CD14-positive monocyte (primary cell): ENCODE data around the gene CDS2. TPM values are rescaled to one million over a fixed set of nuclear protein-coding genes. Genes with fewer than 3 reads are reported as not detected.

Experiments
- DNase-seq, 3 donors: peaks; one replicate each; pipeline ENCODE4 v3.0.0-alpha.2; 2011 to 2022
- H2AFZ ChIP-seq: 2 replicates; pipeline ENCODE4 v1.6.0; 2012; ENCODE audit warnings: mild to moderate bottlenecking, low read depth, low read length, inconsistent platforms; ENCODE audit not compliant: insufficient read depth, poor library complexity, severe bottlenecking
- H3K27ac ChIP-seq, 2 donors: 1 replicate in 1 of 2; 2 replicates in 1 of 2; pipeline ENCODE4 v1.5.1; 2012 to 2013; ENCODE audit warnings: low read length in 2 of 2, control low read depth in 1 of 2, inconsistent platforms in 1 of 2, low read depth in 1 of 2, mild to moderate bottlenecking in 1 of 2
- H3K27me3 ChIP-seq, 2 donors: one replicate each; pipeline versions ENCODE4 v1.6.0 to v1.6.1; 2011 to 2013; ENCODE audit warnings: low read length in 2 of 2; ENCODE audit not compliant: control insufficient read depth in 2 of 2, insufficient read depth in 2 of 2
- H3K36me3 ChIP-seq, 2 donors: replicated peaks in 1 of 2; 1 replicate in 1 of 2; 2 replicates in 1 of 2; pipeline versions ENCODE4 v1.5.1 to v1.6.1; 2012 to 2013; ENCODE audit warnings: low read length in 2 of 2, control low read depth in 1 of 2, inconsistent platforms in 1 of 2, mild to moderate bottlenecking in 1 of 2; ENCODE audit not compliant: insufficient read depth in 2 of 2, control insufficient read depth in 1 of 2
- H3K4me1 ChIP-seq, 2 donors: 1 replicate in 1 of 2; 2 replicates in 1 of 2; pipeline versions ENCODE4 v1.5.1 to v1.6.1; 2012 to 2013; ENCODE audit warnings: low read length in 2 of 2, control low read depth in 1 of 2, inconsistent platforms in 1 of 2, mild to moderate bottlenecking in 1 of 2, moderate library complexity in 1 of 2; ENCODE audit not compliant: insufficient read depth in 2 of 2, control insufficient read depth in 1 of 2
- H3K4me2 ChIP-seq: replicated peaks from 2 replicates; pipeline ENCODE3; 2012; ENCODE audit warnings: low read length, moderate library complexity, mild to moderate bottlenecking; ENCODE audit not compliant: poor library complexity, severe bottlenecking; ENCODE audit errors: extremely low read depth
- H3K4me3 ChIP-seq, 3 experiments: fragments of 200-600 bp in 1 of 3; sonication (generic) in 1 of 3; replicated peaks in 1 of 3; 1 replicate in 2 of 3; 2 replicates in 1 of 3; pipeline ENCODE4 v1.5.1; 2011 to 2013; ENCODE audit warnings: low read length in 3 of 3, mild to moderate bottlenecking in 3 of 3, control low read depth in 2 of 3, low read depth in 2 of 3, inconsistent platforms in 1 of 3, moderate library complexity in 1 of 3
- H3K79me2 ChIP-seq: 2 replicates; pipeline ENCODE4 v1.6.0; 2012; ENCODE audit warnings: mild to moderate bottlenecking, control low read depth, inconsistent platforms, low read length, moderate library complexity; ENCODE audit not compliant: insufficient read depth
- H3K9ac ChIP-seq: 2 replicates; pipeline ENCODE4 v1.6.0; 2017; ENCODE audit warnings: low read length, mild to moderate bottlenecking; ENCODE audit not compliant: insufficient read depth, poor library complexity, severe bottlenecking
- H3K9me3 ChIP-seq, 2 donors: replicated peaks in 1 of 2; 1 replicate in 1 of 2; 2 replicates in 1 of 2; pipeline versions ENCODE4 v1.5.1 to v1.6.1; 2012 to 2013; ENCODE audit warnings: low read length in 2 of 2, control low read depth in 1 of 2; ENCODE audit not compliant: control insufficient read depth in 1 of 2, insufficient read depth in 1 of 2
- H4K20me1 ChIP-seq: 2 replicates; pipeline ENCODE4 v1.6.0; 2012; ENCODE audit warnings: mild to moderate bottlenecking, low read length, control low read depth, moderate library complexity; ENCODE audit not compliant: insufficient read depth
- H3K27ac Mint-ChIP-seq, 7 donors: one replicate each; pipeline ENCODE4 v1.8.0; 2020; ENCODE audit warnings: mild to moderate bottlenecking in 7 of 7, mixed read lengths in 7 of 7, moderate library complexity in 6 of 7, inconsistent platforms in 2 of 7
- H3K27me3 Mint-ChIP-seq, 3 donors: one replicate each; pipeline ENCODE4 v1.8.0; 2021 to 2022; ENCODE audit warnings: low read depth in 3 of 3, mild to moderate bottlenecking in 3 of 3, mixed read lengths in 3 of 3, moderate library complexity in 3 of 3, inconsistent platforms in 1 of 3
- H3K36me3 Mint-ChIP-seq, 2 donors: one replicate each; pipeline ENCODE4 v1.8.0; 2020; ENCODE audit warnings: mixed read lengths in 2 of 2, inconsistent platforms in 1 of 2, mild to moderate bottlenecking in 1 of 2
- H3K4me1 Mint-ChIP-seq: one replicate; pipeline ENCODE4 v1.8.0; 2020; ENCODE audit warnings: mild to moderate bottlenecking, mixed read lengths
- H3K4me3 Mint-ChIP-seq, 2 donors: one replicate each; pipeline ENCODE4 v1.8.0; 2020; ENCODE audit warnings: mild to moderate bottlenecking in 2 of 2, mixed read lengths in 2 of 2, moderate library complexity in 1 of 2
- H3K9me3 Mint-ChIP-seq, 7 donors: one replicate each; pipeline ENCODE4 v1.8.0; 2020 to 2022; ENCODE audit warnings: mixed read lengths in 7 of 7, mild to moderate bottlenecking in 6 of 7, moderate library complexity in 6 of 7, inconsistent platforms in 2 of 7
- WGBS: methylation state at CpG from one replicate; pipeline ENCODE4 v1.1.5; 2013; ENCODE audit warnings: missing lambda C conversion rate; ENCODE audit not compliant: insufficient coverage; 5-methylcytosine and 5-hydroxymethylcytosine counted together
- intact Hi-C, 2 donors: fragments of 100-400 bp; cut with micrococcal nuclease; formaldehyde crosslinking; loops; one replicate each; pipeline versions ENCODE4 v1.15.0 to v1.15.1; 2023
- polyA plus RNA-seq, 3 donors: library from polyadenylated mRNA; depleted of rRNA in 1 of 3; unstranded in 2 of 3; stranded (reverse) in 1 of 3; fragments of 300-500 nt in 2 of 3; fragments of >200 nt in 1 of 3; fragmentation: Illumina TruSeq in 2 of 3; gene quantifications; 1 replicate in 2 of 3; 2 replicates in 1 of 3; pipeline ENCODE4 v1.2.3, GENCODE V29; 2012 to 2021
- TF ChIP-seq, protein P1 (sequence below): fragments of 200-600 bp; IDR thresholded peaks from one replicate; pipeline ENCODE4 v1.8.0; 2022; ENCODE audit warnings: antibody characterized with exemption, mild to moderate bottlenecking

Gene CDS2
- polyA plus RNA-seq, 3 donors: 28.6 to 62.6 (median 54.4) TPM

- Mint-ChIP-seq H3K27me3 (peaks cover 0 to 2% (median 0%) of the 10 kb centered on the region in 3 donors), H3K4me1 (peaks cover 6% of the 10 kb centered on the region), H3K4me3 (no peak overlapping the region)
These were observed 69.3 kb downstream of the CDS2 start for GRCh38 chr20:5196149-5196548.

GRCh38 chr20:5197270-5197827 is 70.5 kb downstream of the CDS2 start:
- Histone ChIP-seq H3K4me3 (no peak overlapping the region), H3K9me3 (no peaks in the 10 kb centered on the region), H4K20me1 (no peaks in the 10 kb centered on the region), H3K27ac (no peak overlapping the region), H2AFZ (no peak overlapping the region), H3K4me1 (no peaks in the 10 kb centered on the region), H3K36me3 (peaks cover 33 to 64% of the 10 kb centered on the region in 2 donors), H3K9ac (no peak overlapping the region), H3K27me3 (no peaks in the 10 kb centered on the region), H3K4me2 (no peak overlapping the region), H3K79me2 (no peaks in the 10 kb centered on the region)
- H3K36me3 Mint-ChIP-seq: peaks cover 49 to 67% of the 10 kb centered on the region in 2 donors
- H3K9me3 Mint-ChIP-seq: no peaks in the 10 kb centered on the region
- no peak for DNase-seq
- H3K4me3 Mint-ChIP-seq: no peak overlapping the region
- intact Hi-C loops: no loop called here
- peaks cover 0 to 2% (median 0%) of the 10 kb centered on the region in 3 donors for H3K27me3 Mint-ChIP-seq
- no peaks in the 10 kb centered on the region for H3K4me1 Mint-ChIP-seq
- 94% methylated on average over 7 of the region's 11 CpGs for WGBS
- TF ChIP-seq, protein P1, sequence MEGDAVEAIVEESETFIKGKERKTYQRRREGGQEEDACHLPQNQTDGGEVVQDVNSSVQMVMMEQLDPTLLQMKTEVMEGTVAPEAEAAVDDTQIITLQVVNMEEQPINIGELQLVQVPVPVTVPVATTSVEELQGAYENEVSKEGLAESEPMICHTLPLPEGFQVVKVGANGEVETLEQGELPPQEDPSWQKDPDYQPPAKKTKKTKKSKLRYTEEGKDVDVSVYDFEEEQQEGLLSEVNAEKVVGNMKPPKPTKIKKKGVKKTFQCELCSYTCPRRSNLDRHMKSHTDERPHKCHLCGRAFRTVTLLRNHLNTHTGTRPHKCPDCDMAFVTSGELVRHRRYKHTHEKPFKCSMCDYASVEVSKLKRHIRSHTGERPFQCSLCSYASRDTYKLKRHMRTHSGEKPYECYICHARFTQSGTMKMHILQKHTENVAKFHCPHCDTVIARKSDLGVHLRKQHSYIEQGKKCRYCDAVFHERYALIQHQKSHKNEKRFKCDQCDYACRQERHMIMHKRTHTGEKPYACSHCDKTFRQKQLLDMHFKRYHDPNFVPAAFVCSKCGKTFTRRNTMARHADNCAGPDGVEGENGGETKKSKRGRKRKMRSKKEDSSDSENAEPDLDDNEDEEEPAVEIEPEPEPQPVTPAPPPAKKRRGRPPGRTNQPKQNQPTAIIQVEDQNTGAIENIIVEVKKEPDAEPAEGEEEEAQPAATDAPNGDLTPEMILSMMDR: no peak
- no peak overlapping the region for H3K27ac Mint-ChIP-seq

More at GRCh38 chr20:5196149-5196548, 69.3 kb downstream of the CDS2 start:
- no peak overlapping the region for H3K4me2 ChIP-seq
- H3K36me3 Mint-ChIP-seq: peaks cover 54 to 74% of the 10 kb centered on the region in 2 donors
- no peak overlapping the region for H3K27ac ChIP-seq
- intact Hi-C loops: no loop called here
- peaks cover 0 to 4% of the 10 kb centered on the region in 2 donors for H3K4me1 ChIP-seq
- TF ChIP-seq, protein P1: no peak
- H3K9ac ChIP-seq: no peak overlapping the region
- no peaks in the 10 kb centered on the region for H3K9me3 Mint-ChIP-seq
- peaks cover 37 to 75% of the 10 kb centered on the region in 2 donors for H3K36me3 ChIP-seq
- no peaks in the 10 kb centered on the region for H3K27me3 ChIP-seq
- no peak for DNase-seq
- H2AFZ ChIP-seq: no peak overlapping the region
- H3K27ac Mint-ChIP-seq: no peak overlapping the region
- 100% methylated on average over 2 of the region's 4 CpGs for WGBS
- H4K20me1 ChIP-seq: no peaks in the 10 kb centered on the region
- H3K9me3 ChIP-seq: no peaks in the 10 kb centered on the region
- H3K79me2 ChIP-seq: no peaks in the 10 kb centered on the region
- no peak overlapping the region for H3K4me3 ChIP-seq
